ENCODE data around the gene RIN1.
A peak's percentile ranks its signal among the peaks of the same experiment; 100 is the strongest.

The RIN1 gene

GRCh38 chr11:66292543-66293332, 43.5 kb downstream of the RIN1 start:
- no peaks in the 10 kb centered on the region for H3K36me3 ChIP-seq (ENCODE audit: control insufficient read depth, insufficient read depth, low read length)
- H3K27ac ChIP-seq (ENCODE audit: low read length), result no peak overlapping the region
- WGBS (ENCODE audit: insufficient coverage, insufficient read length), result no CpG with 5 or more reads among the region's 17 CpGs
- DNase-seq (ENCODE audit: low read depth, low spot score), result no peak
- peaks cover 5% of the 10 kb centered on the region for H3K4me1 ChIP-seq (ENCODE audit: control insufficient read depth, insufficient read depth, low read length)
- peaks cover 3% of the 10 kb centered on the region; the same call in 1 of the 2 replicates for H3K27me3 ChIP-seq (ENCODE audit: control insufficient read depth, insufficient read depth, low read length)
- no peaks in the 10 kb centered on the region for H3K9me3 ChIP-seq (ENCODE audit: control insufficient read depth, insufficient read depth, low read length)
- no peak overlapping the region for H3K4me3 ChIP-seq (ENCODE audit: low read length)

GRCh38 chr11:66291706-66292542, 44.3 kb downstream of the RIN1 start, which contains the start of gene TMEM151A:
TMEM151A (plus strand) TSS chr11:66291894; CDS start chr11:66292014, 120 bp downstream.
- Histone ChIP-seq H3K27me3 (ENCODE audit: control insufficient read depth, insufficient read depth, low read length) (peaks cover 3% of the 10 kb centered on the region; the same call in 1 of the 2 replicates), H3K27ac (ENCODE audit: low read length) (no peak within 1 kb of the TSS), H3K4me1 (ENCODE audit: control insufficient read depth, insufficient read depth, low read length) (peaks cover 3% of the 10 kb centered on the region; the same call in 1 of the 2 replicates), H3K36me3 (ENCODE audit: control insufficient read depth, insufficient read depth, low read length) (no peaks in the 10 kb centered on the region), H3K9me3 (ENCODE audit: control insufficient read depth, insufficient read depth, low read length) (no peaks in the 10 kb centered on the region), H3K4me3 (ENCODE audit: low read length) (peak within 1 kb of the TSS; percentile 66; the same call in 1 of the 2 replicates)
- WGBS (ENCODE audit: insufficient coverage, insufficient read length), result no CpG with 5 or more reads among the region's 95 CpGs
- DNase-seq (ENCODE audit: low read depth, low spot score), result no peak

- no CpG with 5 or more reads among the region's 16 CpGs for WGBS (ENCODE audit: insufficient coverage, insufficient read length)
- H3K9me3 ChIP-seq (ENCODE audit: control insufficient read depth, insufficient read depth, low read length), result no peaks in the 10 kb centered on the region
Observed at GRCh38 chr11:66291303-66291705, 44.9 kb downstream of the RIN1 start.

GRCh38 chr11:66290330-66290621, 46.0 kb downstream of the RIN1 start:
- Histone ChIP-seq H3K27me3 (ENCODE audit: control insufficient read depth, insufficient read depth, low read length) (peaks cover 3% of the 10 kb centered on the region; the same call in 1 of the 2 replicates), H3K9me3 (ENCODE audit: control insufficient read depth, insufficient read depth, low read length) (no peaks in the 10 kb centered on the region), H3K27ac (ENCODE audit: low read length) (no peak overlapping the region), H3K4me3 (ENCODE audit: low read length) (no peak overlapping the region), H3K4me1 (ENCODE audit: control insufficient read depth, insufficient read depth, low read length) (peaks cover 3% of the 10 kb centered on the region; the same call in 1 of the 2 replicates), H3K36me3 (ENCODE audit: control insufficient read depth, insufficient read depth, low read length) (0 out of 2 replicates have a peak, but pooled peaks cover 1% of the 10 kb centered on the region)
- DNase-seq (ENCODE audit: low read depth, low spot score), result no peak
- no CpG with 5 or more reads among the region's 2 CpGs for WGBS (ENCODE audit: insufficient coverage, insufficient read length)

More at GRCh38 chr11:66291303-66291705, 44.9 kb downstream of the RIN1 start:
- H3K27me3 ChIP-seq (ENCODE audit: control insufficient read depth, insufficient read depth, low read length), result peaks cover 3% of the 10 kb centered on the region; the same call in 1 of the 2 replicates
- no peak for DNase-seq (ENCODE audit: low read depth, low spot score)
- H3K4me3 ChIP-seq (ENCODE audit: low read length), result peak overlapping the region; percentile 66; the same call in 1 of the 2 replicates
- no peaks in the 10 kb centered on the region for H3K36me3 ChIP-seq (ENCODE audit: control insufficient read depth, insufficient read depth, low read length)
- H3K27ac ChIP-seq (ENCODE audit: low read length), result no peak overlapping the region
- H3K4me1 ChIP-seq (ENCODE audit: control insufficient read depth, insufficient read depth, low read length), result peaks cover 3% of the 10 kb centered on the region; the same call in 1 of the 2 replicates

GRCh38 chr11:66289548-66290329, 46.5 kb downstream of the RIN1 start:
- peak overlapping the region; percentile 51; the same call in 1 of the 2 replicates for H3K4me3 ChIP-seq (ENCODE audit: low read length)
- 0 out of 2 replicates have a peak, but pooled peaks cover 4% of the 10 kb centered on the region for H3K36me3 ChIP-seq (ENCODE audit: control insufficient read depth, insufficient read depth, low read length)
- no peaks in the 10 kb centered on the region for H3K9me3 ChIP-seq (ENCODE audit: control insufficient read depth, insufficient read depth, low read length)
- no peak for DNase-seq (ENCODE audit: low read depth, low spot score)
- no peak overlapping the region for H3K27ac ChIP-seq (ENCODE audit: low read length)
- H3K4me1 ChIP-seq (ENCODE audit: control insufficient read depth, insufficient read depth, low read length), result peaks cover 3% of the 10 kb centered on the region; the same call in 1 of the 2 replicates
- peaks cover 3% of the 10 kb centered on the region; the same call in 1 of the 2 replicates for H3K27me3 ChIP-seq (ENCODE audit: control insufficient read depth, insufficient read depth, low read length)
- no CpG with 5 or more reads among the region's 36 CpGs for WGBS (ENCODE audit: insufficient coverage, insufficient read length)

GRCh38 chr11:66288671-66289547, 47.3 kb downstream of the RIN1 start, which contains the start of gene YIF1A:
YIF1A (minus strand) TSS chr11:66289143; CDS start chr11:66288985, 158 bp downstream.
- Histone ChIP-seq H3K9me3 (ENCODE audit: control insufficient read depth, insufficient read depth, low read length) (no peaks in the 10 kb centered on the region), H3K27ac (ENCODE audit: low read length) (no peak within 1 kb of the TSS), H3K4me3 (ENCODE audit: low read length) (peak within 1 kb of the TSS; percentile 89), H3K27me3 (ENCODE audit: control insufficient read depth, insufficient read depth, low read length) (peaks cover 3% of the 10 kb centered on the region; the same call in 1 of the 2 replicates), H3K36me3 (ENCODE audit: control insufficient read depth, insufficient read depth, low read length) (0 out of 2 replicates have a peak, but pooled peaks cover 4% of the 10 kb centered on the region), H3K4me1 (ENCODE audit: control insufficient read depth, insufficient read depth, low read length) (peaks cover 3% of the 10 kb centered on the region; the same call in 1 of the 2 replicates)
- DNase-seq (ENCODE audit: low read depth, low spot score), result peak; percentile 99
- WGBS (ENCODE audit: insufficient coverage, insufficient read length), result no CpG with 5 or more reads among the region's 87 CpGs

- WGBS (ENCODE audit: insufficient coverage, insufficient read length), result no CpG with 5 or more reads among the region's 20 CpGs
- Histone ChIP-seq H3K36me3 (ENCODE audit: control insufficient read depth, insufficient read depth, low read length) (0 out of 2 replicates have a peak, but pooled peaks cover 4% of the 10 kb centered on the region), H3K9me3 (ENCODE audit: control insufficient read depth, insufficient read depth, low read length) (no peaks in the 10 kb centered on the region), H3K27me3 (ENCODE audit: control insufficient read depth, insufficient read depth, low read length) (peaks cover 3% of the 10 kb centered on the region; the same call in 1 of the 2 replicates), H3K4me1 (ENCODE audit: control insufficient read depth, insufficient read depth, low read length) (peaks cover 3% of the 10 kb centered on the region; the same call in 1 of the 2 replicates), H3K4me3 (ENCODE audit: low read length) (peak overlapping the region; percentile 89; the same call in 1 of the 2 replicates), H3K27ac (ENCODE audit: low read length) (no peak overlapping the region)
- no peak for DNase-seq (ENCODE audit: low read depth, low spot score)
Observed at GRCh38 chr11:66287889-66288670, 48.2 kb downstream of the RIN1 start.

GRCh38 chr11:66287211-66287888, 48.9 kb downstream of the RIN1 start:
- no peak overlapping the region for H3K27ac ChIP-seq (ENCODE audit: low read length)
- H3K9me3 ChIP-seq (ENCODE audit: control insufficient read depth, insufficient read depth, low read length), result no peaks in the 10 kb centered on the region
- DNase-seq (ENCODE audit: low read depth, low spot score), result no peak
- H3K4me3 ChIP-seq (ENCODE audit: low read length), result no peak overlapping the region
- no CpG with 5 or more reads among the region's 10 CpGs for WGBS (ENCODE audit: insufficient coverage, insufficient read length)
- H3K4me1 ChIP-seq (ENCODE audit: control insufficient read depth, insufficient read depth, low read length), result peaks cover 3% of the 10 kb centered on the region; the same call in 1 of the 2 replicates
- peaks cover 3% of the 10 kb centered on the region; the same call in 1 of the 2 replicates for H3K27me3 ChIP-seq (ENCODE audit: control insufficient read depth, insufficient read depth, low read length)
- 0 out of 2 replicates have a peak, but pooled peaks cover 4% of the 10 kb centered on the region for H3K36me3 ChIP-seq (ENCODE audit: control insufficient read depth, insufficient read depth, low read length)
